Measurements from ENCODE around the gene PLEKHA4.

DNA sequence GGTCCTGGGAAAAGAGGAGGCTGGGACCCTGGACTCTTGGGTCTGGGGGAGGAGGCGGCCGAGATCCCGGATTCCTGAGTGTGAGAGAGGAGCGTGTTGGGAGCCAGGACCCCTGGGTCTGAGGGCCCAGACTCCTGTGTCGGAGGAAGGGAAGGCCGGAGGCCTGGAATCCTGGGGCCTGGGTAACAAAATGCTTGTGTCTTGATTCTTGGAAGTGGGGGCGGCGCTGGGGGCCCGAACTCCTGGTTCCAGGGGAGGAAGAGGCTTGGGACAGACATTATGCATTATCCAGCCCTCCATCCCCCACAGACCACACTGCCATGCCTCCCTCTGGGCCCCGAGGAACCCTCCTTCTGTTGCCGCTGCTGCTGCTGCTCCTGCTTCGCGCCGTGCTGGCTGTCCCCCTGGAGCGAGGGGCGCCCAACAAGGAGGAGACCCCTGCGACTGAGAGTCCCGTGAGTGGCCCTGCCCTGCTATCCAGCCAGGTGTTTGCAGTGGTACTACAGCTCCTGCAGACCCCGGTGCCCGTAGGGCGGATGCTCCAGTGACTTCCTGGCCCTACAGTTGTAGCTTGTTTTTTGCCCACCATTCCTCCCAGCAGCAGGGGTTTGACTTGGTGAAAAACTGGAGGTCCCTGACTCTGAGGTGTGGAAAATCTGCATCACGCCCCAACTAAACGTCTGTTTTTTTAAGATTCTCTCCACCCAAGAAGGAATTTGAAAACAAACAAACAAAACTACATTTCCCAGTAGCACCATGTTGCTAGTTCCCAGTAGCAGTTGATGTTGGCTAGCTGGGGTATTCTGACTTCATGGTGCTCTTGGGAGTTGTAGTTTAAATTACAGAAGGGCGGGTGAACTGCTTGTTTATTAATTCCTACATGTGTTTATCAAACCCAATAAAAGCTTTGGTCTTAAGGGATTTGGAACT is 32.3 kb upstream of the PLEKHA4 start:
- TF ChIP-seq EZH2 (IDR thresholded peaks at IDR 0.05) (no peak), FOXP2 (optimal IDR thresholded peaks at IDR 0.05; ENCODE audit: control extremely low read depth, extremely low read length, insufficient read depth) (no peak), POLR2AphosphoS5 (IDR thresholded peaks at IDR 0.05; ENCODE audit: borderline replicate concordance, low read depth, low read length) (no peak)
